Osteoblast (primary cell): ENCODE data around the gene DNAJC16. TPM values are rescaled to one million over a fixed set of nuclear protein-coding genes. Genes with fewer than 3 reads are reported as not detected.

Experiments
- DNase-seq: peaks from one replicate; pipeline ENCODE4 v3.0.0; 2011; ENCODE audit warnings: low spot score, mixed read lengths; ENCODE audit not compliant: insufficient read length; ENCODE audit errors: missing footprints
- H2AFZ ChIP-seq: 2 replicates; pipeline ENCODE4 v1.6.0; 2011; ENCODE audit warnings: mild to moderate bottlenecking, low read length
- H3K27ac ChIP-seq: 2 replicates; pipeline ENCODE4 v1.5.1; 2011; ENCODE audit warnings: mild to moderate bottlenecking, low read depth, low read length, moderate library complexity
- H3K27me3 ChIP-seq: 2 replicates; pipeline ENCODE4 v1.6.0; 2012; ENCODE audit warnings: mild to moderate bottlenecking, control low read depth, inconsistent platforms, low read length, moderate library complexity; ENCODE audit not compliant: insufficient read depth
- H3K36me3 ChIP-seq: 2 replicates; pipeline ENCODE4 v1.5.1; 2011; ENCODE audit warnings: mild to moderate bottlenecking, low read length, control low read depth, moderate library complexity; ENCODE audit not compliant: insufficient read depth
- H3K4me1 ChIP-seq: 2 replicates; pipeline ENCODE4 v1.5.1; 2011; ENCODE audit warnings: mild to moderate bottlenecking, low read length, control low read depth, moderate library complexity; ENCODE audit not compliant: insufficient read depth
- H3K4me2 ChIP-seq: 2 replicates; pipeline ENCODE4 v1.6.0; 2011; ENCODE audit warnings: mild to moderate bottlenecking, low read length; ENCODE audit not compliant: insufficient read depth
- H3K4me3 ChIP-seq: fragments of 200-600 bp; sonication (generic); 3 replicates; pipeline ENCODE4 v1.5.1; 2012; ENCODE audit warnings: mild to moderate bottlenecking, low read length, inconsistent platforms; ENCODE audit not compliant: insufficient read depth
- H3K79me2 ChIP-seq: 2 replicates; pipeline ENCODE4 v1.6.0; 2012; ENCODE audit warnings: mild to moderate bottlenecking, low read length, control low read depth, inconsistent platforms; ENCODE audit not compliant: insufficient read depth
- H3K9me3 ChIP-seq: 2 replicates; pipeline ENCODE4 v1.5.1; 2011; ENCODE audit warnings: low read depth, low read length, control low read depth
- H4K20me1 ChIP-seq: 2 replicates; pipeline ENCODE4 v1.6.0; 2012; ENCODE audit warnings: mild to moderate bottlenecking, low read length, control low read depth; ENCODE audit not compliant: insufficient read depth
- total RNA-seq: library from RNA; depleted of rRNA; stranded (reverse); fragments of >200 nt; gene quantifications from 2 replicates; pipeline ENCODE4 v1.2.3, GENCODE V29; 2012
- TF ChIP-seq, protein P1 (sequence below): IDR thresholded peaks from 2 replicates; pipeline ENCODE4 v1.5.1; 2011; ENCODE audit warnings: mild to moderate bottlenecking, low read depth, low read length, moderate library complexity; ENCODE audit errors: extremely low read depth

The DNAJC16 gene
- total RNA-seq, 1 donor: 19.2 TPM

DNA sequence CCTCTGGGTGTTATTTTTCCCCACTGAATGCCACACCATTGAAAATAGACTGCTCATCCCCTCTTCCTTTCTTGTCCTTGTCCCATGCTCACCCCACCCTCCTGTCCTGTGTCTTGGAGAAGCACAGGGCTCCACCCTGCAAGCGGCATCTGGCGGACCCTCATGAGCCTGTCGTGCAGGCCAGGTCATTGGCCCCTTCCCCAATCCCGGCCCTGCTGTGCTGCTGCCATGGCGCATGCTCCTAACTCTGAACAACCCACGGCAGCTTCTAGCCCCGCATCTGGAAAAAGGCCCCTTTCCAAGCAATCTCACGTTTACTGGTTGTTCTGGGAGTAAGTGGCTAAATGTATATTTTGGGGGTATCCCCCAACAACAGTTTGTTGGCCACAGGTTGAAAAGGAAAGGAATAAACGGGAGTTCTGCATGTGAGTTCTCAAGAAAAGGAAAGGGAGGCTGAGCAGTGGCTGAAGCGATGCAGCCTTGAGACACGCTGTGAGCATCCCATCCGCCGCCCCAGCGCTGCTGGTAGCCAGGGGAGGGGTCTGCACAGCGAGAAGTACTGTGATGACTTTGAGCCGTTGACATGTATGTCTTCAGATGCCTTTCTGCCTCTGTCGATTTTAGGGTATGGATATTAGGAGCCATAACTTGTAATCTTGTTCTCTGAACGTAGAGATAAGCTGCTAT, 41.9 kb downstream of the DNAJC16 start:
- TF ChIP-seq, protein P1, sequence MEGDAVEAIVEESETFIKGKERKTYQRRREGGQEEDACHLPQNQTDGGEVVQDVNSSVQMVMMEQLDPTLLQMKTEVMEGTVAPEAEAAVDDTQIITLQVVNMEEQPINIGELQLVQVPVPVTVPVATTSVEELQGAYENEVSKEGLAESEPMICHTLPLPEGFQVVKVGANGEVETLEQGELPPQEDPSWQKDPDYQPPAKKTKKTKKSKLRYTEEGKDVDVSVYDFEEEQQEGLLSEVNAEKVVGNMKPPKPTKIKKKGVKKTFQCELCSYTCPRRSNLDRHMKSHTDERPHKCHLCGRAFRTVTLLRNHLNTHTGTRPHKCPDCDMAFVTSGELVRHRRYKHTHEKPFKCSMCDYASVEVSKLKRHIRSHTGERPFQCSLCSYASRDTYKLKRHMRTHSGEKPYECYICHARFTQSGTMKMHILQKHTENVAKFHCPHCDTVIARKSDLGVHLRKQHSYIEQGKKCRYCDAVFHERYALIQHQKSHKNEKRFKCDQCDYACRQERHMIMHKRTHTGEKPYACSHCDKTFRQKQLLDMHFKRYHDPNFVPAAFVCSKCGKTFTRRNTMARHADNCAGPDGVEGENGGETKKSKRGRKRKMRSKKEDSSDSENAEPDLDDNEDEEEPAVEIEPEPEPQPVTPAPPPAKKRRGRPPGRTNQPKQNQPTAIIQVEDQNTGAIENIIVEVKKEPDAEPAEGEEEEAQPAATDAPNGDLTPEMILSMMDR: no peak
- Histone ChIP-seq H3K36me3 (peaks cover 52% of the 10 kb centered on the region), H3K4me1 (peaks cover 7% of the 10 kb centered on the region), H3K9me3 (no peaks in the 10 kb centered on the region), H3K4me3 (no peak overlapping the region), H3K4me2 (no peak overlapping the region), H4K20me1 (no peaks in the 10 kb centered on the region), H3K27ac (no peak overlapping the region), H2AFZ (no peak overlapping the region), H3K27me3 (no peaks in the 10 kb centered on the region), H3K79me2 (no peaks in the 10 kb centered on the region)
- no peak for DNase-seq

DNA sequence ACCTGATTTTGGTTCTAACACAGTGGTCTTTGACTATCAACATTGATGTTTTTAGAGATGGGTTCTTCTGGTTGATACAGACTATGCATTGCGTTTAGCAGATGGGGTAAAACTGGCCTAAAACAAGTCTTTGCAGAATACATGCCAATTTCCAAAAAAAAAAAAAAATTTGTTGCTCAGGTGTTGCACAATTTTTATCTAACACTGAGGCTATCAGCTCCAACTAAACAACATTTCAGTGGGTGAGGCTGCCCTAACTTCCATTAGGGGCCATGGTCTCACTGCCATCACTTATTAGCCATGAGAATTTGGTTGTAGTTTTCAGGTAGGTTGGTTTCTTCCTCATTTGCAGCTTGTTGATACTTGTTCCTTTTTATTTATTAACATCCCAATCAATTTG, 44.2 kb downstream of the DNAJC16 start:
- no peaks in the 10 kb centered on the region for H3K79me2 ChIP-seq
- no peak for DNase-seq
- no peaks in the 10 kb centered on the region for H3K9me3 ChIP-seq
- H4K20me1 ChIP-seq: no peaks in the 10 kb centered on the region
- peaks cover 7% of the 10 kb centered on the region for H3K4me1 ChIP-seq
- no peak overlapping the region for H2AFZ ChIP-seq
- H3K4me3 ChIP-seq: no peak overlapping the region
- H3K27me3 ChIP-seq: no peaks in the 10 kb centered on the region
- peaks cover 43% of the 10 kb centered on the region for H3K36me3 ChIP-seq
- H3K27ac ChIP-seq: no peak overlapping the region
- H3K4me2 ChIP-seq: no peak overlapping the region
- TF ChIP-seq, protein P1: no peak

DNA sequence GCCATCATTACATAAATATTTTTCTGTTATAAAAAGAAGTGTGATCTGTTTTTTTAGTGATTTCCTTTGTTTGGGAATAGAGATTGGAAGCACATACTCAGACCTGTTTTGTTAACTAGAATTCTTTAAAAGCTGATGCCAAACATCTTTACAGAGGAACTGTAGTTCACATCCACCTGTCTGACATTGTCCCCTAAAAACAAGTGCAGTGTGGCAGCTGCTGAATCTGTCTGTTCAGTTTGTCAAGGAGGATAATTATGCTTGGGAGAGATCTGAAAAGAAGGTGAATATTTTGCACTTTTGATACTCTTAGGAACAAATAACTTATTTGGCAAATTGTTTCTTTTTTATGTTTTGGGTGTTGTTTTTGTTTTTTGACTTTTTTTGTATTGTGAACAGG, 44.6 kb downstream of the DNAJC16 start:
- H3K36me3 ChIP-seq: peaks cover 39% of the 10 kb centered on the region
- H3K4me3 ChIP-seq: no peak overlapping the region
- H2AFZ ChIP-seq: no peak overlapping the region
- peak overlapping the region; percentile 42 for H3K27ac ChIP-seq
- no peaks in the 10 kb centered on the region for H3K79me2 ChIP-seq
- no peaks in the 10 kb centered on the region for H4K20me1 ChIP-seq
- no peak for DNase-seq
- H3K27me3 ChIP-seq: no peaks in the 10 kb centered on the region
- TF ChIP-seq, protein P1: no peak
- peaks cover 7% of the 10 kb centered on the region for H3K4me1 ChIP-seq
- no peaks in the 10 kb centered on the region for H3K9me3 ChIP-seq
- no peak overlapping the region for H3K4me2 ChIP-seq

DNA sequence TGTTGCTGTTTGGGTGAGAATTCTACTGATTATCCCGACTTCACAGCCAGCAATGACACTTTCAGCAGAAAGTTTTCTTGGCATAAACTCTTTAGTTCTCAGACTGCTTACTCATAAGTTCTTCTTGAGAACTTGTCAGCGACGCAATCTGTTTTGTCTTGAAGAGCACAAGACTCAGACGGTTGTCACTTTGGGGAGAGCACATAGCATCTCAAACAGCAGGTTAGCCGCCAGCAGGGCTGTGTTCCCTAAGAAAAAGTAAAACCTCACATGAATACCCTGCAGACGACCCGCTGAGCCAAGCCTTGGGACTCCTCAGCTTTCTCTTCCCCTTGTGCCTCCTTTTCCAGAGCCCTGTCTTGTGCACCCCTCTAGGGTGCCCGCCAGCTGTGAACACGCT, 46.8 kb downstream of the DNAJC16 start:
- Histone ChIP-seq H4K20me1 (no peaks in the 10 kb centered on the region), H3K36me3 (peaks cover 18% of the 10 kb centered on the region), H3K9me3 (no peaks in the 10 kb centered on the region), H3K4me1 (peaks cover 7% of the 10 kb centered on the region), H3K27ac (no peak overlapping the region), H3K4me2 (no peak overlapping the region), H3K79me2 (no peaks in the 10 kb centered on the region), H3K4me3 (no peak overlapping the region), H2AFZ (no peak overlapping the region), H3K27me3 (no peaks in the 10 kb centered on the region)
- DNase-seq: no peak
- TF ChIP-seq, protein P1: no peak
